GM10266 (cell line): Measurements from ENCODE around the gene ARFGAP3.

Experiments
- DNase-seq: peaks from one replicate; pipeline ENCODE4 v3.0.0; 2012; ENCODE audit errors: extremely low spot score
- CTCF ChIP-seq: IDR thresholded peaks from 2 replicates; pipeline ENCODE4 v1.5.1; 2012; ENCODE audit warnings: mild to moderate bottlenecking, low read depth; ENCODE audit not compliant: control insufficient read depth, insufficient read depth; ENCODE audit errors: missing control alignments

Gene ARFGAP3

DNA sequence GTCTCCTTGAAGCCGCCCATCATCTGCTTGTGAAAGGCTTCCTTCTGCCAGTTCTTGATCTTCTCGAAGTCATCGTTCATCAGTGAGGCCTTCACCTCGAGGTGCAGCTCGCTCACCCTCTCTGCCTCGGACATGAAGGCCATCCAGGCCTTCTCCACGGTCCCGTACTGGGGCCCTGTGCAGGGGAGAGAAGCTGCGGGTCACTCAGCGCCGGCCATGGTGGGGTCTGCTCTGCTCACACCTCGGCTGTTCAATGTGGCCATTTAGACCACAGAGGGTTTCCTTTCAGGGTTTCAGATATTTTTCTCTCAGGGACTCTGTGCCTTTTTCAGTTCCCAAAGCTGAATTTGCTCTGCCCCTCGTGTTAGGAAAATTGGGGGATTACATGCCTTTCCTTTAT is 33.9 kb upstream of the ARFGAP3 start:
- no peak for TF ChIP-seq CTCF
- no peak for DNase-seq

DNA sequence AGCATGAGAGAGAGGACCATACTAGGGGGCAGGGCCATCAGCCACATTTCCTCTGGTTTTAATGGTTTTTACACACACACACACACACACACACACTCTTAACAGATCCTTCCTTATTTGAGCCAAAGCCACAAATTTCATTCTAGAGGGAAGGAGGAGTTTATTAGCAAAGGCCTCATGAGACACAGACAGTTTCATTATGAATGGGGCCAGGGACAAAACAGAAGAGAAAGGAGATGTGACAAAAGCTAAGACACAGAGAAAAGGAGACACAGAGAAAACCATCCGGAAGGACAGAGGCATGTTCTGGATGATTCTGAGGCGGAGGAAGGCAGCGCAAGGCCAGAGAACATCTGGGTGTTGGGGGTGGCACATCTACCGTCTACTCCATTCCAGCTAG is 32.2 kb upstream of the ARFGAP3 start:
- peak; percentile 85 for DNase-seq
- no peak for TF ChIP-seq CTCF

DNA sequence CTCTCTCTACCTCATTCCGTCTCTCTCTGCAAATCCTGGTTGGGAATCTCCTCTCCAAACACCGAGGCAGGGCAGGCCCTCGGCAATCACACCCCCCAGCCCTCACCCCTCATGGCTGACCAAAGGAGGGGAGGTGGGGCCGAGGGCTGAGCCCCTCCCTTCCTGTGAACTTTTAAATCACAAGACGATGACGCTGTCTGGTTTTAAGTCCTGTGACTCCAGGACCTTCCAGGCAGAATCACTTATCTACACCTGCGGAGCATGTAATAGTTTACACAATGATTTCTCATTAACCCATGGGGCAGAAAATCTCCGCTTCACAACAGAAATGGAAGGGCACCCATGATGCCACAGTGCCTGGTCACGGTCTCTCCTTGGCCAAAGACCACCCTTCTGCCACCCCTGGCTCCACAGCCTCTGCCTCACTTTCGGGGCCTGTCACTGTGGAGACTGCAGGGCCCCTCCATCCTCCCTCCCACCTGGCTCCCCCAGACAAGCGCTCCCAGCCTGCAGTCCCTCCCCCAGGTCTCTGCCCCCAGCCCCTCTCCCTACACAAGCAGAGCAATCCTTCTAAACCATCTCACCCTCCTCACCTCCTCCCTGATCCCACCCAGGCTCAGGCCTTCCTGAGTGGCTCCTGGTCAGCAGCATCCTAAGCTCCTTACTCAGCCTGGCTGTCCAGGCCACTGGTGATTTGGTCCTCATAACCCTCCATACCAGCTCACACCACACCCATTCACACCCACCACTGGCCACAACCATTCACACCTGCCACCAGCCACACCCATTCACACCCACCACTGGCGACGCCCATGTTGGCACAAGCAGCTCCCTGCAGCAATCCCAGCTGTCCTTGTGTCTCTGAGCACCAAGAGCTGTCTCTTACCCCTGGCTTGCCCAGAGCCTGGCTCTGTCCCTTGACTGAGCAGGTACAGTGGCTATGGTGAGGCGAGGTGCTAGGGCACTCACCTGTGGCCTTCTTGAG is 30.7 kb upstream of the ARFGAP3 start:
- TF ChIP-seq CTCF = no peak
- no peak for DNase-seq

GRCh38 chr22:42887120-42887519 is 30.0 kb upstream of the ARFGAP3 start:
- no peak for DNase-seq
- no peak for TF ChIP-seq CTCF

- DNase-seq = no peak
- no peak for TF ChIP-seq CTCF
Observed at GRCh38 chr22:42885446-42885845, 28.4 kb upstream of the ARFGAP3 start.

GRCh38 chr22:42884616-42885375 is 27.7 kb upstream of the ARFGAP3 start:
- DNase-seq = no peak
- no peak for TF ChIP-seq CTCF
